ENCODE data around the gene ASTN2.

DNA sequence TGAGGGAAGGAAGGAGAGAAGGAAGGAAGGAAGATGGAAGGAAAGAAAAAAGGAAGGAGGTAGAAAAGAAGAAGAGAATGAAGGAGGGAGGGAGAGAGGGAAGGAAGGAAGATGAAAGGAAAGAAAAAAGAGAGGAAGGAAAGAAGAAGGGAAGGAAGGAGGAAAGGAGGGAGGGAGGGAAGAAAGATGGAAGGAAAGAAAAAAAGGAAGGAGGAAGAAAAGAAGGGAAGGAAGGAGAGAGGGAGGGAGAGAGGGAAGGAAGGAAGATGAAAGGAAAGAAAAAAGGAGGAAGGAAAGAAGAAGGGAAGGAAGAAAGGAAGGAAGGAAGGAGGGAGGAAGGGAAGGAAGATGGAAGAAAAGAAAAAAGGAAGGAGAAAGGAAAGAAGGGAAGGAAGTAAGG is 912.1 kb downstream of the ASTN2 start:
- TF ChIP-seq, protein P1, sequence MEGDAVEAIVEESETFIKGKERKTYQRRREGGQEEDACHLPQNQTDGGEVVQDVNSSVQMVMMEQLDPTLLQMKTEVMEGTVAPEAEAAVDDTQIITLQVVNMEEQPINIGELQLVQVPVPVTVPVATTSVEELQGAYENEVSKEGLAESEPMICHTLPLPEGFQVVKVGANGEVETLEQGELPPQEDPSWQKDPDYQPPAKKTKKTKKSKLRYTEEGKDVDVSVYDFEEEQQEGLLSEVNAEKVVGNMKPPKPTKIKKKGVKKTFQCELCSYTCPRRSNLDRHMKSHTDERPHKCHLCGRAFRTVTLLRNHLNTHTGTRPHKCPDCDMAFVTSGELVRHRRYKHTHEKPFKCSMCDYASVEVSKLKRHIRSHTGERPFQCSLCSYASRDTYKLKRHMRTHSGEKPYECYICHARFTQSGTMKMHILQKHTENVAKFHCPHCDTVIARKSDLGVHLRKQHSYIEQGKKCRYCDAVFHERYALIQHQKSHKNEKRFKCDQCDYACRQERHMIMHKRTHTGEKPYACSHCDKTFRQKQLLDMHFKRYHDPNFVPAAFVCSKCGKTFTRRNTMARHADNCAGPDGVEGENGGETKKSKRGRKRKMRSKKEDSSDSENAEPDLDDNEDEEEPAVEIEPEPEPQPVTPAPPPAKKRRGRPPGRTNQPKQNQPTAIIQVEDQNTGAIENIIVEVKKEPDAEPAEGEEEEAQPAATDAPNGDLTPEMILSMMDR (IDR thresholded peaks at IDR 0.05; ENCODE audit: low read depth, low read length) = no peak
- TF ChIP-seq, protein P2, sequence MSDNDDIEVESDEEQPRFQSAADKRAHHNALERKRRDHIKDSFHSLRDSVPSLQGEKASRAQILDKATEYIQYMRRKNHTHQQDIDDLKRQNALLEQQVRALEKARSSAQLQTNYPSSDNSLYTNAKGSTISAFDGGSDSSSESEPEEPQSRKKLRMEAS (IDR thresholded peaks at IDR 0.05; ENCODE audit: low read depth, low read length) = no peak
- no peak for TF ChIP-seq POLR2A (IDR thresholded peaks at IDR 0.05; ENCODE audit: extremely low read depth, insufficient read length)
